Measurements from ENCODE around the gene PTPRU. TPM values are rescaled to one million over a fixed set of nuclear protein-coding genes. Genes with fewer than 3 reads are reported as not detected.

PTPRU gene
- total RNA-seq, 1 donor from 2014 or later, result 0.24 TPM

DNA sequence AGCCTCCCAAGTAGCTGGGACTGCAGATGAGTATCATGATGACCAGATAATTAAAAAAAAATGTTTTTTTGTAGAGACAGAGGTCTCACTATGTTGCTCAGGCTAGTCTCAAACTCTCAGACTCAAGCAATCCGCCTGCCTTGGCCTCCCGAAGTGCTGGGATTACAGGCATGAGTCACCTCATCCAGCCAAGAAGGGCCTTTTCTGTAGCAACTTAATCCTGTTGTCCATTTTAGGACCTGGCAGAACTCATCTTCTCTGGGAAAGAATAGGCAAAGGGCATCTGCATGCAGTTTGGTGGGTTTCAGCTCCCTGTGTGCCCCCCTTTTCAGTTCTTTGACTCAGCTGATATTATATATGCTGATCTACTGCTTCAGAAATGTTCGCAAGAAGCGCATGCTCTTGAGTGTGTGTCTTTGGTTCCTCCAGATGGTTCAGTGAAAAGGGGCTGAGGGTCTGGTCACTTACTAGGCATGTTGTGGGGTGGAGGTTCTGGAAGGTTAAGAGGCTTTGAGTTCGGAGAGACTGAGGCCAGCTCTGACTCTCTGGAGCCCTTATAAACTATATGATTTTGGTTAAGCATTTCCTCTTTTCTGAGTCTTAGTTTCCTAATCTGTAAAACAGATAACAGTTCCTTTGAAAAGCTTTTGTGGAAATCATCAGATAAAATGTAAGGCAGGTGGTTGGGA, 35.3 kb upstream of the PTPRU start:
- intact Hi-C loops (cut with micrococcal nuclease), result no loop called here

DNA sequence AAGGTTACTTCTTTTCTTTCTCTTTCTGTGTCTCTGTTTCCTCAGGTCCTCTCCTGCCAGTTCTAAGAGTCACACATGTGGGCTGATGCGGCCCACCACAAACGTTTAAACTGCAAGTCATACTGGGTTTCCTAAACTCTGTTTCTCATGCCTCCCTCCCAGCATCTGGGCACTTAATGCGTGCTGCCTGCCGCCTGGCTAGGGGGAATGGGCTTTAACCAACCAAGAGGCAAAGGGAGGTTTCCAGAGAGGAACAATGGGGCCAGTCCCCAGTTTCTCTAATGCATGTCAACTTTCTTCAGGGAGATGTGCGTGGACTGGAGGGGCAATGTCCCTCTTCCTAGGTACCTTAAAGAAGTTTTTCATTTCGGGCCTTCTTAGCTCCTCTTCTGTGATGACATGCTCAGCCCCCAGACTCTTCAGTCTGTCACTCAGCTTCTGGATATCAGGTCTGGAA, 34.7 kb upstream of the PTPRU start:
- no peaks in the 10 kb centered on the region for H3K27me3 Mint-ChIP-seq
- peaks cover 36% of the 10 kb centered on the region for H3K36me3 Mint-ChIP-seq (ENCODE audit: low read depth)
- intact Hi-C loops (cut with micrococcal nuclease), result loop anchor here (1.0 kb wide), 1 partner anchor 168 kb away; no protein-coding TSS in a partner anchor
- ATAC-seq (ENCODE audit: low read depth), result no peak
- no peak for DNase-seq
- ChIA-PET POLR2A (interaction anchor here (1.3 to 1.9 kb wide), 3 partner anchors 19 to 320 kb away, joined by 3 to 6 read pairs (median 3); partner anchors contain the start of gene SRSF4), CTCF (interaction anchor here (1.1 to 4.0 kb wide), 12 partner anchors 9 to 842 kb away, joined by 3 to 40 read pairs (median 7); partner anchors contain the start of gene SRSF4)
- TF ChIP-seq, protein P1, sequence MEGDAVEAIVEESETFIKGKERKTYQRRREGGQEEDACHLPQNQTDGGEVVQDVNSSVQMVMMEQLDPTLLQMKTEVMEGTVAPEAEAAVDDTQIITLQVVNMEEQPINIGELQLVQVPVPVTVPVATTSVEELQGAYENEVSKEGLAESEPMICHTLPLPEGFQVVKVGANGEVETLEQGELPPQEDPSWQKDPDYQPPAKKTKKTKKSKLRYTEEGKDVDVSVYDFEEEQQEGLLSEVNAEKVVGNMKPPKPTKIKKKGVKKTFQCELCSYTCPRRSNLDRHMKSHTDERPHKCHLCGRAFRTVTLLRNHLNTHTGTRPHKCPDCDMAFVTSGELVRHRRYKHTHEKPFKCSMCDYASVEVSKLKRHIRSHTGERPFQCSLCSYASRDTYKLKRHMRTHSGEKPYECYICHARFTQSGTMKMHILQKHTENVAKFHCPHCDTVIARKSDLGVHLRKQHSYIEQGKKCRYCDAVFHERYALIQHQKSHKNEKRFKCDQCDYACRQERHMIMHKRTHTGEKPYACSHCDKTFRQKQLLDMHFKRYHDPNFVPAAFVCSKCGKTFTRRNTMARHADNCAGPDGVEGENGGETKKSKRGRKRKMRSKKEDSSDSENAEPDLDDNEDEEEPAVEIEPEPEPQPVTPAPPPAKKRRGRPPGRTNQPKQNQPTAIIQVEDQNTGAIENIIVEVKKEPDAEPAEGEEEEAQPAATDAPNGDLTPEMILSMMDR (IDR thresholded peaks at IDR 0.05), result no peak
- H3K27ac Mint-ChIP-seq, result no peak overlapping the region
- H3K4me3 Mint-ChIP-seq, result no peak overlapping the region
- H3K9me3 Mint-ChIP-seq, result no peaks in the 10 kb centered on the region
- peaks cover 3% of the 10 kb centered on the region for H3K4me1 Mint-ChIP-seq

More for the DNA sequence above, 35.3 kb upstream of the PTPRU start:
- DNase-seq (no peak), ATAC-seq (ENCODE audit: low read depth) (no peak)
- H3K27me3 Mint-ChIP-seq, result no peaks in the 10 kb centered on the region
- no peak overlapping the region for H3K27ac Mint-ChIP-seq
- peaks cover 30% of the 10 kb centered on the region for H3K36me3 Mint-ChIP-seq (ENCODE audit: low read depth)
- no peak overlapping the region for H3K4me3 Mint-ChIP-seq
- ChIA-PET CTCF (interaction anchor here (1.4 to 4.0 kb wide), 8 partner anchors 19 to 841 kb away, joined by 3 to 40 read pairs (median 11); partner anchors contain the start of gene SRSF4), POLR2A (interaction anchor here (1.3 to 1.9 kb wide), 3 partner anchors 19 to 319 kb away, joined by 3 to 6 read pairs (median 3); partner anchors contain the start of gene SRSF4)
- no peaks in the 10 kb centered on the region for H3K9me3 Mint-ChIP-seq
- H3K4me1 Mint-ChIP-seq, result peaks cover 3% of the 10 kb centered on the region
- TF ChIP-seq, protein P1 (IDR thresholded peaks at IDR 0.05), result no peak

DNA sequence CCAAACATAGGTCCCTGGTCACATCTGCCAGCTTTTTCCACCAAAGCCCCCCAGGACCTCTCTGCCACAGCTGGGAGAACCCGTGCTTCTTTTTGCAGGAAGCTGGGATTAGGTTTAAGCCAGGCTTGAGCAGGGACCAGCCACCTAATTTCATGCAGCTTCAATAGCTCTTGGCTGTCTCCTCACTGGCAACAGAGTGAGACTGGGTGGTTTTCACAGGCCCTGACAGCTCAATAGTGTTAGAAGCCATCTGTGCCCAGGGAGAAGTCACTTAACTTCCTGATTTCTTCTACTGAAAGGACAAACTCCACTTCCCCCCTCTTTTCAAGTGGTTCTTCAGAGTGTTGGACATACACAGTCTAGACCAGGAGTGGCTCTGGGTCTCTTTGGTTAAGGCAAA, 34.3 kb upstream of the PTPRU start:
- Mint-ChIP-seq H3K9me3 (no peaks in the 10 kb centered on the region), H3K36me3 (ENCODE audit: low read depth) (peaks cover 36% of the 10 kb centered on the region), H3K27me3 (no peaks in the 10 kb centered on the region), H3K27ac (no peak overlapping the region), H3K4me3 (no peak overlapping the region), H3K4me1 (peaks cover 3% of the 10 kb centered on the region)
- POLR2A ChIA-PET, result interaction anchor here (1.3 to 1.9 kb wide), 3 partner anchors 20 to 320 kb away, joined by 3 to 6 read pairs (median 3); partner anchors contain the start of gene SRSF4
- ATAC-seq (ENCODE audit: low read depth) (no peak), DNase-seq (no peak)
- TF ChIP-seq, protein P1 (IDR thresholded peaks at IDR 0.05), result no peak
- CTCF ChIA-PET, result interaction anchor here (0.6 to 4.0 kb wide), 19 partner anchors 9 to 842 kb away, joined by 3 to 40 read pairs (median 6); partner anchors contain the start of genes EPB41 and SRSF4
- intact Hi-C loops (cut with micrococcal nuclease), result loop anchor here (1.0 kb wide), 1 partner anchor 169 kb away; no protein-coding TSS in a partner anchor

DNA sequence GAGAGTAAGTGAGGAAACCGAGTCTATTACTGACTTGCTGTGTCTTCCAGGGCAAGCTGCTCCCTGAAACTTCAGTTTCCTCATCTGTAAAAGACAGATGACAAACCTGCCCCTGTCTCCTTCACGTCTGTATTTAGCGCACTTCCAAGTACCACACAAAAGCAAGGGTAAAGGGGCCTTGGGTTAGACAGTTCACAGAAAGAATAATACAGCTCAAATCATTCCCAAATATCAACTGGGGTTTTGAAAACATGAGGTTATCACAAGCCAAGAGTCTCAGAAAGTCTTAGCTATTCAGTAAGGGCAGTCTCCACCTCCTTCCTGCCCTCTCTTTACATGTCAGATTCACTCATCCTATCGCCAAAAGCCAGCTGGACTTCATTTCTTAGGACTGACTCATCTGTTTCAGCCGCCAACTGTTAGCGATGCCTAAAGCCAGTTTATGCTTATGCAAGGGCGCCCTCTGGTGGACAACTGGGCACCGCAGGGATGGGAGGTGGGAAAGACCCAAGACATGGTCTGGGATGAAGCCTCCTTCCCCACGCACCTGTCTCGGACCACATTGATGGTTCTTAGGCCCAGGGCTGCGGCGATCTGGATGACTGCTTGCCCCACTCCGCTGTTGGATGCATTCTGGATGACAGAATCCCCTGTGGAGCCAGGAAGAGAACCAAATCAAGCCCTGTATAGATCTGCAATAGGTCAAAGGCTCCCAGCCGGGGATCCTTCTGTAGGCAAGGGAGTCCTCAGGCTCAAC, 33.6 kb upstream of the PTPRU start:
- ChIA-PET POLR2A (interaction anchor here (0.9 to 1.9 kb wide), 3 partner anchors 21 to 321 kb away, joined by 3 to 8 read pairs (median 6); partner anchors contain the start of gene SRSF4), CTCF (interaction anchor here (0.6 to 4.0 kb wide), 22 partner anchors 10 to 843 kb away, joined by 3 to 40 read pairs (median 4); partner anchors contain the start of genes EPB41 and SRSF4)
- intact Hi-C loops (cut with micrococcal nuclease), result loop anchor here (1.0 kb wide), 5 partner anchors 20 to 417 kb away; no protein-coding TSS in a partner anchor
- Mint-ChIP-seq H3K27ac (no peak overlapping the region), H3K27me3 (no peaks in the 10 kb centered on the region), H3K9me3 (no peaks in the 10 kb centered on the region), H3K4me3 (no peak overlapping the region), H3K36me3 (ENCODE audit: low read depth) (peaks cover 36% of the 10 kb centered on the region), H3K4me1 (peaks cover 3% of the 10 kb centered on the region)
- peak; percentile 98 for ATAC-seq (ENCODE audit: low read depth)
- TF ChIP-seq, protein P1 (IDR thresholded peaks at IDR 0.05), result no peak
- DNase-seq, result peak; percentile 80

Data from activated B cell treated with CpG ODN at 0.5 μM for 24 hours (primary cell).